ENCODE measurements around the gene CHD6.

- TF ChIP-seq YY1 (IDR thresholded peaks at IDR 0.05; ENCODE audit: insufficient read depth, insufficient read length) = no peak
- no peak for TF ChIP-seq ZNF274 (IDR thresholded peaks at IDR 0.05; ENCODE audit: low read depth, low read length)
Measured at GRCh38 chr20:41411391-41411847, 206.8 kb downstream of the CHD6 start.

Data from NT2/D1 (cell line).